Epidermal melanocyte (primary cell): ENCODE data around the gene TKFC.

Source experiments
- DNase-seq: peaks from one replicate; pipeline ENCODE4 v3.0.0; 2011; ENCODE audit warnings: low spot score; ENCODE audit not compliant: insufficient read length

The TKFC gene

DNA sequence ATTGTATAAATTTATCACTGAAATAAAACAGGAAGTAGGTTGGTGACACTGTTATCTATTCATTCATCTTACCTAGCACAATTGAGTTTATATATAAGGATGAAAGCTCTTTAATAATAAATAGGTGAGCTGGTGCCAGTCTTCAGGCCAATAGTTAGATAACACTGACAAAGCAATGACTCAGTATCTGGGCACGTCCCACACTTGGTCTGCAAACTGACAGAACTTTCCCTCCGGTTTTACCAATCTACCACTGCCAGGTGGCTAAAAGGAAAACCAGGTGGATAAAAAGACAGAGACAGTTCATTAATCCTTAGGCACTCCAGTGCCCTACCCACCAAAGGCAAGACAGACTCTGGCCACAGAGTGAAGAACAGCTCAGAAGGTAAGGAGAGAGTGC, 17.8 kb upstream of the TKFC start:
- no peak for DNase-seq

DNA sequence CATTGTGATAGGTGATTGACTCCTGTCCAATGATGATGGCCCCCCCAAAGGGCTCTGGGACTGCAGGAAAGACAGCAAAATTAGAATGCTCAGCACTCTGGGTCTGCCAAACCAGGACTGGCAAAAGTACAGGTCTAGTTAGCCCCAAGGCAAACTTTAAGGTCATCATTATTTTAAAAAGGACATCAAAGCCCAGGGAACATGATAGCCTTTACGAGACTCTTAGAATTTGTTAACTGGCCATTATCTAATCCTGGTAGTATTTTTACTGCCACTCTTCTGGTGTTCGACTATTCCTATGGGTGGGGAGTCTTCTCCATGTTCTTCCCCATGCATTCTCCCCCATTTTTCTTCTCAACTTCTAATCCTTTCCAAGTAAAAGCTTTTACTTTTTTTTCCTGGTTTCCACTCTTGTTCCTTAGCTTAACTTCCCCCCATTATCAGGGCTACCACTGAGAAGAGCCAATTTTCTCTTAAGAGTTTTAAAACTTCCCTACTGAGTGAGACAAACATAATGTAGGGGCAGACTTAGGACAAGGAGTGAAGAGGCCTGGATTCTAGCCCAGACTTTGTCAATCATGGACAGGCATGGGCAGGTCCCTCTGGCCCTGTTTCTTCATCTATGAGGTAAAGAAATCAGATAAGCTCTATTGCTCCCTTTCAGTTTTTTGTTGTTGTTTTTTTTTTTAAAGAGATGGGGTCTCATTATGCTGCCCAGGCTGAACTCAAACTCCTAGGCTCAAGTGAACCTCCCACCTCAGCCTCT, 7.2 kb upstream of the TKFC start:
- no peak for DNase-seq

DNA sequence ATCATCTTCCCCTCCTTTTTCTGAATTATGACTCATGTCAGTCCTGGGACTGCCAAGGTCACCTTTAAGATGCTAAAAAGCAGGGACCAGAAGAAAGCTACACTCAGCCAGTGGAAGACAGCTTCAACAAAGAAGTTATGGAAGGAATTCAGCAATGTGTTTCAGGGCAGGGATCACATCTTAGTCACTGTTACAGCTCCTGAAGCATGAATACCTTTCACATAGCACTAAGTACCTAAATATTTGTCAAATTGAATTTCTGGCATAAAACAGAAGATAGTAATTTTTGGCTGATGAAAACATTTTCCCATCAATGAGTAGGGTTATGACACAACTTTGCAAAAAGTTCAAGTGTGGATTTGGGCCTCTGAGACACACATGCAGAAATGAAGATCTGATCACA, 5.4 kb upstream of the TKFC start:
- no peak for DNase-seq

DNA sequence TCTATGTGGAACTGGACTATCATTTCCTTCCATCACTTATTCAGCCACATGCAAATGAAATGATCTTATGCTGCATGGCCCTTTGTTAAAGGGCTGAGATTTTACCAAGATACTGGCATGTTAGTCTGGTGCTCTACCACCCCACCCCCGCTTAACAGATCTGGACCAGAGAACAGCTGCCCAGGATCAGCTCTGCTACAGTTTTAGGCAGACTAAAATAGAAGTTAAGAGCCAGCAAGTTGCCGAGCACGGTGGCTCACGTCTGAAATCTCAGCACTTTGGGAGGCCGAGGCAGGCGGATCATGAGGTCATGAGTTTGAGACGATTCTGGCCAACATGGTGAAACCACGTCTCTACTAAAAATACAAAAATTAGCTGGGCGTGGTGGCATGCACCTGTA, 4.7 kb upstream of the TKFC start:
- DNase-seq = no peak

DNA sequence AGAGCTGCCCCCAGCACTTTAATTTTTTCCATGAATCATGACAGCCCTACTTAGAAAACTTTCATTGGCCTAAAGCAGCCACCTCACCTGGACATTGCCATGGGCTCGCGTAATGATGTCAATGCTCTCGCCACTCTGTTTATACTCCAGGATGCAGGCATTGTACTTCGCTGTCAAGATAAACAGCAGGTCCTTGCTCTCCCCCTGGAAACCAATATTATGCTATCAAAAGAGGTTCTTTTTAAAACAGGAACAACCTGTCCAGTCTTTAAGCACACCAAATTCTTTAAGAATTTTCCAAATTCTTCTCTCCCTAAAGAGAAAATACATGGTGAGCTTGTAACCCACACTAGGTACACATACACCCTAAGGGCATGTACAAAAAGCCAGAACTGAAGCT, 3.2 kb upstream of the TKFC start:
- no peak for DNase-seq

DNA sequence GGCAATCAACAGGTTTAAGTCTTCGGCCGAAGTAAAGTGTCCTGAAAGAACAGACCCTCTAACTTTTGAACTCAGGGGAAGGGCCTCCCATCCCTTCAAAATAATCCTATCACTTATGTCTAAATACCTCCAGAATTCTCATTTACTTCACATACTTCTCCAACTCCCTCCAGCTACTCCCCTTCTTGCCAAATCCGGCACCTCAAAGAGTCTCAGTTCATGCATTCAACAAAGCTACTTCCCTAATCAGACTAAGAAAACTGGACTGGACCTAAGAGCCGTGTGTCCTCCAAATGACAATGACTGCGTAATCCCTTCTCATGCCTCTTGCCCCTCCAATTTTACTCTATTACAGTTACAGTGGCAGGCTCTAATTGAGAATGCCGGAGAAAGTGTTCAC, 1.4 kb upstream of the TKFC start:
- DNase-seq = no peak

DNA sequence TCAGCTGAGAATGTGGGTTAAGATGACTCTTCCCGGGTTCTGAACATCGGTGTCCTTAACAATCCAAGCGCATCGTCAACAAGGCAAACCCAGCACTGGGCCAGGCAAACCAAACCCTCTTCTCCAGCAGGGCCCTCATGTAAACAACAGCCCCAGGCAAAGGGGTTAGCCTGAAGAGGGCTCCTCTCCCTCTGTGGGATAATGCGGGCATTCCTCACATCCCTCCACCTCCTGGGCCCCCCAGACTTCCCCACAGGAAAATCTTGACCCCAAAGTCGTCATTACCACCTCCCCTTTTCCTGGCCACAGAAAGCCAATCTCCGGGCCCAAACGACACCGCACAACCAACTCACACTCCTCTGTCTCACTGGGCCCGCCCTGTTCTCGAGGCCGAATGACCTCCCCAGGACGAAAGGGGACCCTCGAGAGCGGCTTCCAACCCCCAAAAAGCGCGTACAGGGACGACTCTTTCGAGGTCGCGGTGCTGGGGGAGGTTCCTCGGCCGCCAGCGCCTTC, 689 bp upstream of the TKFC start:
- DNase-seq = no peak

DNA sequence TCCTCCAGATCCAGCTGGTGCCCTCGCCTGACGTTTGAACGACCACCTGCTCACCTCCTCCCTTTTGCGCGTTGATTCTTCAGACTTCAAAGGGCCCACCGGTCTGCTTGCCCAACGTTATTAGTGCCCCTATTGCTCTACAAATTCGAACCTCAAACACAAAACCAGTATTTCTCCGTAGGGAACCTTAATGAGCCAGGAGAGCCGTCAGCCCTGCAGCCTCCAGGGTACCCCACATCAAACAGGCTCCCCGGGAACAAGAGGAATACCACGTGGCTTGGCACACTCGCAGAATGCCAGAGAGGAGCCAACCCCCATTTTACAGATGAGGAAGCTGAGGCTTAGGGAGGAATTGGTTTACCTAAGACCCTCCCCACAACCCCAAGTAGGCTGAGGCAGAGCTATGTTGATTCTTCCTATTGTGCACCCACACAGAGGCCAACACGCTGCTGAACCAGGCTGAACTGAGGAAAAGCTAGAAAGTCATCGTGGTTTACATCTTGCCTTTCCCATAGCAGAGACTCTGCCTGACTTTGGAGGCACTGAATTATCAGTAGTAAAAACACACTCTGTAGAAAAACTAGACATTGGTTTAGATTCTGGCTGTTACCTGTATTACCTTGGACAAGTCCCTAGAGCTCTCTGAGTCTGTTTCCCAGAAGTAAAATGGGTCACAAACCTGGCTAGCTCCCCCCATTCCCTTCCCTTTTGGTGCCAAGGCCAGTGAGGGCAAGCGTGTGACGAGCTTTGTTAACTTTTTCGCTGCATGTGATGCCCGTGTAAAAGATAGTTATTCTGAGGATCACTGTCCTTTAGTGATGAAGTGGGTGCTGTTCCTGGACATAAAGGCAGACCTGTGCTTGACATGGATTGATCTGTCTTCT, 764 bp downstream of the TKFC start:
- no peak for DNase-seq

DNA sequence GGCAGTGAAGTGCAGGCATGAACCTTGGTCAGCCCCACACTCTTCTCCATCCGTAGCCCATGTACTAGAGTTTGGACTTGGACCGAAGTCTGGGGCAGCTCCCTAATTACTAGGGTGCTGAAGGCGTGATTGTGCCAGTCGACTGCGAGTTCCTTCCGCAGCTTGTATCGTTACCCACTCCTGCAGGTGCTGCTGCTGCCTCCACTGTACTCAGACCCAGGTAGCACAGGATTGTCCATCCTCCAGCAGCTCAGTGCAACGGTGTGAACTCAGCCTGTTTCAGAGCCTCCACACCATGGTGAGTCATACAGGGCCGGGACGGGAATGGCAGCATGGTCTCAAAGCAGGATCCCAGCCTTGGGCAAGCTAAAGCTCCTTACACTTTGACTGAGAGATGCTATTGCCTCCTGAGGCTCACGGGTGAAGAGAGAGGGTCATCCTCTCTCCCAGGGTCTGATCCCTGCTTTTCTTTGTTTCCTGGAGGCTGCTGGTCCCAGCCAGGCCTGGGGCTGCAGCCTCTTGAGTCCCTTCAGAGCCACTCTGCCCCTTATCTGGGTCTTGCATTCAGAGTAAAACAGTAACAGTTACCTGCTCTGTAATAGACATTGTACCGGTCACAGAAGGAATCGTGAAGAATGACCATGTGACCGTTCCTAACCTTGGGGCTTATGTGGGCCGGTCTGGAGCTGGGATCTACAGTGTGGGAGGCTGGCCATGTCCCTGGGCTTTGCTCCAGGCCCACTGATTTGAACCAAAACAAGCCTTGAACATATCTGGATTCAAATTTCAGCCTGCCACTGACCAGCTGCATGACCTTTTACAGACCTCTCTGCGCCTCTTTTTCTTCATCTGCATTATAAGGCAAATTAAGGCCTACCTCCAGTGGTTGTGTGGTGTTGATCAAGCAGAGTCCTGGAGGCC, 1.7 kb downstream of the TKFC start:
- DNase-seq = no peak

DNA sequence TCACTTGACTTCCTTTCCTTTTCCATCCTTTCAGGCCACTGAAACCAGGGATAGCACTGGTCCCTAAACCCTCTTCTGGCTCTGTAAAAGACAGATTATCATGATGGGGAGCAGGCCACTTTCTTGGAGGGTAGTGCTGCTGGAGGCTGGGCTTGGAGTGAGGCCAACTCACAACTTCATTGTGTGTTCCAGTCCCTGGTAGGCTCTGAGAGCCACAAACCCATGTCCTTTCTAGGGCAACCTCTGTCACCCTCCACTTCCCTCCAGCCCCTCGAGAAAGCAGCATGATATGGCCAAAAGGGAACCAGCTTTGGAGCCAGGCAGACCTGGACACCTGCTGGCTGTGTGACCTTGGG, 2.3 kb downstream of the TKFC start:
- DNase-seq = no peak

DNA sequence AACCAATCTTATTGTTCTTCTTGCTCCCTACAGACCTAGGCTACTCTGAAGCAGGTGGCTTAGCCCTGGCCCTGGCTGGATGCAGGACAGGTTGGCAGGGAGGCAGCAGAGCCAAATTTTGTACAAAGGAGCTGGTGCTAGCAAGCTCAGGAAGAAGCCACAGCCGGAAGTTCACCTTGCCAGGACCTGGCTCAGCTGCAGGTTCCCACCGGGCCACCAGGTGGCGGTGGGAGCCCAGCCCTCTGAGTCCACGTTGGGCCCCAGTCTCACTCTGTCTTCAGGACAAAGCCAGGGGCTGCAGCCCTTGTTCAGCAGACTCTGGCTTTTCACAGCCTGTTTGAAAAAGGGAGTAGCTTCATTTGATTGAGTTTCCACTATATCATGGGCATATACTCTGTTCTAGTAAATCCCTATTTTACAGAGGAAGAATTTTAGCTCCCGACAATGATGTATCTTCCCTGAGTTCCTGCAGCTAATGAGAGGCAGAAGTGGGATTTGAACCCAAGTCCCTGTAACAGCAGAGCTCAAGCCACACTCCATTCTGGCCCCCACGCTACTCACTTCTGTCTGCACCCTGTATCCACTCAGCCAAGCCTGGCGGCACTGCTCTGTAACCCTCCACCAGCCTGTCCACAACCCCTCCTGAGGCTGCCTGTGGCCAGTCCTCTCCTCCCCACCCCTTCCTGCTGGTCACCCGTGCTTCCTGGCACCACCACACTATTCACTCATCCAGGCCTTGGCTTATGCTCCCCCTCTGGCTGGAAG, 3.3 kb downstream of the TKFC start:
- DNase-seq = peak; percentile 76

DNA sequence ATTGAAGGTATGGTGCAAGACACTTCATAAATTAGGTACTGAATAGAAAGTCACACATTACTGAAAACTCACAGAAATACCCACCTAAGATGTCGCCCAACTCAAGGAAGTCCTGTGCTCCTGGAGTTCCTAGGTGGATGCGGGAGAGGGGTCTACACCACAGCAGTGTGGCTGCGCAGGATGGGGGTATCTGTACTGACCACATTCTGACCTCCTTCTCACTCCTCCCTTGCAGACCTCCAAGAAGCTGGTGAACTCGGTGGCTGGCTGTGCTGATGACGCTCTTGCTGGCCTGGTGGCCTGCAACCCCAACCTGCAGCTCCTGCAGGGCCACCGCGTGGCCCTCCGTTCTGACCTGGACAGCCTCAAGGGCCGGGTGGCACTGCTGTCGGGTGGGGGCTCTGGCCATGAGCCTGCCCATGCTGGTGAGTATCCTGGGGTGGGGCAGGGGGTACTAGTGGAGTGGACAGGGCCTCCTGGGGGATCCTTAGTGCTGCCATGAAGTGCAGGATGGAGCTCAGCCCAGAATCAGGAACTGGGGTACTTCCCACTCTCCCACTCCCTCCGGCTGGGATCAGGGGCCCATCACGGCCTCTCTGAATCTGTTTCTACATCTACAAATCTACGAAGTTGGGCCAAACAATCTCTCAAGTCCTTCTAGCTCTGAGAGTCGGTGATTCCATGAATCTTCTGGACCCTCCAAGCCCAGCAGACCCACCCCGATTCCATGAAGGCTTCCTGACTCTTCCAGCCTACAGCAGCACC, 4.9 kb downstream of the TKFC start:
- DNase-seq = no peak

DNA sequence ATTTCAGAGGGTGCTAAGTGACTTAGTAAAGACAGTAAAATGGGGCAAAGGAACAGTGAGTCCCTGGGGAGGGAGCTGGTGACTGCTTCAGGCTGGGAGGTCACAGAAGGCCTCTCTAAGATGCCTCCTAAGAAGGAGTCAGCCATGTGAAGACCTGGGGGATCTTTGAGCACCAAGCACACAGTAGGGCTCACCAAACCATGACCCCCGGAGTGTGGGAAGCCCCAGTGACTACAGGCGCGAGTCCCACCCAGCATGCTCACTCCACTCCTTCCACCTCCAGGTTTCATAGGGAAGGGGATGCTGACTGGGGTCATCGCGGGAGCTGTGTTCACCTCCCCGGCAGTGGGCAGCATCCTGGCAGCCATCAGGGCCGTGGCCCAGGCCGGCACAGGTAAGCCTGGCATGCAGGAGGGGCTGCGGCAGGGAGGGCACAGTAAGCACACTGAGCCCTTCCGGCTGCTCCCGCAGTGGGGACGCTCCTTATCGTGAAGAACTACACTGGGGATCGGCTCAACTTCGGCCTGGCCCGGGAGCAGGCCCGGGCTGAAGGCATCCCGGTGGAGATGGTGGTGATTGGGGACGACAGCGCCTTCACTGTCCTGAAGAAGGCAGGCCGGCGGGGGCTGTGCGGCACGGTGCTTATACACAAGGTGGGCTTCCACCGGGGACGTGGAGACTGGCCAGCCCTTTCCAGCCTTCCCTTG, 5.9 kb downstream of the TKFC start:
- no peak for DNase-seq

DNA sequence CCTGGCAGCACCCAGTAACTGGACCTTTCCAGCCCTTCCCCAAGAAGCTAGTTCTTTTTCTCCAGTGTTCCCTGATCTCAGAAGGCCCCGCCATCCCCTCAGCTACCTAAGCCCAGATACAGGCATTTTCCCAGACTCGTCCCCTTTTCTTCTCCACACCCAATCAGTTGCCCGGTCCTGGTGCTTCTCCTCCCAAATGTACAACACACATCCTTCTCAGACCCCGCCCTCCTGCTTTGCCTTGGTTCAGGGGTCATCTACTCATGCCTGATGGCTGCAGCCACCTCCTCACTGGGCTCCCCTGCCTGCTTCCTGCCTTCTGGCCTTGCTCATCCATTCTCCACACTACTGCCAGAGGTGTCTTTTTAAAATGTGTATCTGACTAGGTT, 6.5 kb downstream of the TKFC start:
- no peak for DNase-seq

DNA sequence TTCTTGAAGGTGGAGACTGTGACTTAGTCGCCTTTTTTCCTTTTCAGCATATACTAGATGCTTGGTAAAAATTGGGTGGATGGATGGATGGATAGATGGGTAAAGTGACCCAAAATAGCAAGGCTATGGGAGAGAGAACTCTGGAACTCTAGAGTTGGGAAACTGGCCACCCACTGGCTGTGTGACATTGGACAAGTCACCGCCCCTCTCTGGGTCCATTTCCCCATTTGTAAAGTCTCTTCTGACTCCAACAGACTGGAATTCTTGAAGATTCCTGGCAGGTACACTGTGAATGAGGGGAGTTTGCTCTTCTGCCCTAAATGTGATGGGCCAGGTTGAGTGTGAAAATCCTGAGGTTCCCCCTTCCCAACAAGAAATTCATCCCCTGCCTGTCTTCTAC, 8.0 kb downstream of the TKFC start:
- no peak for DNase-seq

DNA sequence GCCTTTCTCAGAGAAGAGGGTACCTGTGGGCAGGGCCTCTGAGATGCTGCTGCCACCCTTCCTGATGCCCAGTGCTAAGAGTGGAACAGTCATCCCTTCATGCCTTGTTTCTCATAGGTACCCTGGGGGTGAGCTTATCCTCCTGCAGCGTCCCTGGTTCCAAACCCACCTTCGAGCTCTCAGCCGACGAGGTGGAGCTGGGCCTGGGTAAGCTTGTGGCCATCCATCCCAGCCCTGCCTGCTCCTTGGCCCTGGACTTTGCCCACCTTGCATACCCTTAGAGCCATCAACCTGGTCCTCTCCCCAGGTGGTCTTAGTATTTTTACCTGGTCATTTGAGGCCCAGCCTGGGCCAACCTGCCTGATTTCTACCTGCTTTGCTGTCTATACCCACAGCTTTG, 8.7 kb downstream of the TKFC start:
- DNase-seq = no peak

DNA sequence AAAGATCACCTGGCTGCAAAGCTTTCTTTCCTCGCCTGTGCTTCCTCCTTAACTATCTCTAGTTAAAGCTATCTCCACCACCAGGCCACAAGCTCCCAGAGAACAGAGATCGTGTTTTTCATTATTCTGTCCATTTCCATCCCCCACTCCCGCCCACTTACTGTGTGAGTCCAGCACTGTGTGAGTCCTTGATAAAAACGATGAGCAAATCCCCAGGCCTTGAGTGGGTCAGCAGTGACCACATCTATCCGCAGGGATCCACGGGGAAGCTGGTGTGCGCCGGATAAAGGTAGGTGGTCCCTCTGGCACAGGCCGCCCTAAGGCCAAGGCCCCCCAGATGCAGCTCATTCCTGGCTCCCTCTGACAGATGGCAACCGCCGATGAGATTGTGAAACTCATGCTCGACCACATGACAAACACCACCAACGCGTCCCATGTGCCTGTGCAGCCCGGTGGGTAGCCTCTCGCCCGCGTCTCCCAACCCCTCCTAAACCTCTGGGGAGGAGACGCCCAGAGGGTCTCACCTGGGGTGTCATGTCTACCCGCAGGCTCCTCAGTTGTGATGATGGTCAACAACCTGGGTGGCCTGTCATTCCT, 9.3 kb downstream of the TKFC start:
- no peak for DNase-seq

DNA sequence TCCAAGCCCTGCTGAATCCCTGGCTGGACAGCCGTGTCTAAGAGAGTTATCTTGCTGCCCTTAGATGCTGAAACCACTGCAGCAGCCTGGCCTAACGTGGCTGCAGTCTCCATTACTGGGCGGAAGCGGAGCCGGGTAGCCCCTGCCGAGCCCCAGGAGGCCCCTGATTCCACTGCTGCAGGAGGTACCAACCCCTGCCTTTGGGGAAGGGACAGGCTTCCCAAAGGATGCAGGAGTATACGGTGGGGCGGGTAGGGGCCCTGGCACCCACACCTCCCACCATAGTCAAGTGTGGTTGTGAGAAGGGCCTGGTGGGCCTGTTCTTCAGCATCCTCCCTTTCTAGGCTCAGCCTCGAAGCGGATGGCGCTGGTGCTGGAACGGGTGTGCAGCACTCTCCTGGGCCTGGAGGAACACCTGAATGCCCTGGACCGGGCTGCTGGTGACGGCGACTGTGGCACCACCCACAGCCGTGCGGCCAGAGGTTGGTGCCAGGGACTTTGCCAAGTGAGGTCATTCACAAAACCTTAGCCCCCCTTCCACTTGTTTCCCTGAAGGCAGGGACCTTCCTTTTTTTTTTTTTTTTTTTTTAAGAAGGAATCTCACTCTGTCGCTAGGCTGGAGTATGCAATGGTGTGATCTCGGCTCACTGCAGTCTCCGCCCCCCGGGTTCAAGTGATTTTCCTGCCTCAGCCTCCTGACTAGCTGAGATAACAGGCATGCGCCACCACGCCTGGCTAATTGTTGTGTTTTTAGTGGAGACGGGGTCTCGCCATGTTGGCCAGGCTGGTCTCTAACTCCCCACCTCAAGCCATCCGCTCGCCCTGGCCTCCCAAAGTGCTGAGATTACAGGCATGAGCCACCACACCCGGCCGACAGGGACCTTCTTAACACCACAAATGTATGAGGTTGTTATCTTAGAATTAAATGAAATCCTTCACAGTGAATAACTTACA, 11.0 kb downstream of the TKFC start:
- DNase-seq = no peak
